ENCODE results near the gene PRKAR1A.

GRCh38 chr17:68497885-68498319 lies 14.3 kb upstream of the PRKAR1A start:
- TF ChIP-seq CTCF (IDR thresholded peaks at IDR 0.05; ENCODE audit: low read depth, low read length, poor library complexity, severe bottlenecking) (no peak), EZH2phosphoT487 (IDR thresholded peaks at IDR 0.05; ENCODE audit: borderline replicate concordance, low read length) (no peak)

Data from DOHH2 (cell line).